ENCODE data around the gene UVRAG. TPM values are rescaled to one million over a fixed set of nuclear protein-coding genes. Genes with fewer than 3 reads are reported as not detected.
A peak's percentile ranks its signal among the peaks of the same experiment; 100 is the strongest.

The UVRAG gene
- total RNA-seq, 1 donor = 28.2 TPM

DNA sequence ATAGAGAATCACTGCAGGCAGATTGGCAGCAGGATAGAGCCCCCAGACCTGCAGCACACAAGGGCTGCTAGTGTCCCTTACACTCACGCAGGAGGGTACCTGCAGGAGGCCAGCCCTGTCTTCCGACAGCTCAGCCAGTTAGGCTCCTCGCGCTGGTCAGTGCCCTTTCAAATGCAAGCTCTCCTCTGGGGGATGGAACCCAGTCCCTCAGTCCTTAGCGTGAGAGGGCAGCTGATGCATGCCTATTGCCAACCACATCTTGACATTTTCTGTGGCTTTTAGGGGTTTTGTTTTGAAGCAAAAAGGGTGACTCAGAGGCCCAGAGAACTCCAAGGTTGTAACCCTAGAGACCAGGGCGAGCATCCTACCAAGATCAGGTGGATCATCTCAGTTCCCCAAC is 351.3 kb downstream of the UVRAG start:
- Histone ChIP-seq H2AFZ (ENCODE audit: low read length) (no peak overlapping the region), H3K27me3 (ENCODE audit: insufficient read depth, low read length) (peaks cover 13% of the 10 kb centered on the region), H3K4me1 (ENCODE audit: insufficient read depth, low read length) (no peaks in the 10 kb centered on the region), H4K20me1 (ENCODE audit: insufficient read depth, low read length) (no peaks in the 10 kb centered on the region), H3K36me3 (ENCODE audit: insufficient read depth, low read length) (no peaks in the 10 kb centered on the region), H3K4me2 (ENCODE audit: insufficient read depth, low read length) (no peak overlapping the region), H3K9me3 (ENCODE audit: low read depth, low read length) (no peaks in the 10 kb centered on the region), H3K4me3 (ENCODE audit: insufficient read depth, low read length) (no peak overlapping the region), H3K79me2 (ENCODE audit: insufficient read depth, low read length) (no peaks in the 10 kb centered on the region), H3K27ac (ENCODE audit: low read depth, low read length) (no peak overlapping the region)
- TF ChIP-seq, protein P1, sequence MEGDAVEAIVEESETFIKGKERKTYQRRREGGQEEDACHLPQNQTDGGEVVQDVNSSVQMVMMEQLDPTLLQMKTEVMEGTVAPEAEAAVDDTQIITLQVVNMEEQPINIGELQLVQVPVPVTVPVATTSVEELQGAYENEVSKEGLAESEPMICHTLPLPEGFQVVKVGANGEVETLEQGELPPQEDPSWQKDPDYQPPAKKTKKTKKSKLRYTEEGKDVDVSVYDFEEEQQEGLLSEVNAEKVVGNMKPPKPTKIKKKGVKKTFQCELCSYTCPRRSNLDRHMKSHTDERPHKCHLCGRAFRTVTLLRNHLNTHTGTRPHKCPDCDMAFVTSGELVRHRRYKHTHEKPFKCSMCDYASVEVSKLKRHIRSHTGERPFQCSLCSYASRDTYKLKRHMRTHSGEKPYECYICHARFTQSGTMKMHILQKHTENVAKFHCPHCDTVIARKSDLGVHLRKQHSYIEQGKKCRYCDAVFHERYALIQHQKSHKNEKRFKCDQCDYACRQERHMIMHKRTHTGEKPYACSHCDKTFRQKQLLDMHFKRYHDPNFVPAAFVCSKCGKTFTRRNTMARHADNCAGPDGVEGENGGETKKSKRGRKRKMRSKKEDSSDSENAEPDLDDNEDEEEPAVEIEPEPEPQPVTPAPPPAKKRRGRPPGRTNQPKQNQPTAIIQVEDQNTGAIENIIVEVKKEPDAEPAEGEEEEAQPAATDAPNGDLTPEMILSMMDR (IDR thresholded peaks at IDR 0.05; ENCODE audit: extremely low read depth, low read depth, low read length) = no peak
- peak; percentile 85 for DNase-seq (ENCODE audit: insufficient read length, low spot score, missing footprints)

GRCh38 chr11:76167590-76167989 is 352.6 kb downstream of the UVRAG start:
- Histone ChIP-seq H3K27me3 (ENCODE audit: insufficient read depth, low read length) (peaks cover 15% of the 10 kb centered on the region), H3K36me3 (ENCODE audit: insufficient read depth, low read length) (no peaks in the 10 kb centered on the region), H3K4me1 (ENCODE audit: insufficient read depth, low read length) (no peaks in the 10 kb centered on the region), H3K79me2 (ENCODE audit: insufficient read depth, low read length) (no peaks in the 10 kb centered on the region), H4K20me1 (ENCODE audit: insufficient read depth, low read length) (no peaks in the 10 kb centered on the region), H3K4me2 (ENCODE audit: insufficient read depth, low read length) (no peak overlapping the region), H3K9me3 (ENCODE audit: low read depth, low read length) (no peaks in the 10 kb centered on the region), H3K27ac (ENCODE audit: low read depth, low read length) (no peak overlapping the region), H3K4me3 (ENCODE audit: insufficient read depth, low read length) (no peak overlapping the region), H2AFZ (ENCODE audit: low read length) (no peak overlapping the region)
- DNase-seq (ENCODE audit: insufficient read length, low spot score, missing footprints) = peak; percentile 81
- TF ChIP-seq, protein P1 (IDR thresholded peaks at IDR 0.05; ENCODE audit: extremely low read depth, low read depth, low read length) = no peak

DNA sequence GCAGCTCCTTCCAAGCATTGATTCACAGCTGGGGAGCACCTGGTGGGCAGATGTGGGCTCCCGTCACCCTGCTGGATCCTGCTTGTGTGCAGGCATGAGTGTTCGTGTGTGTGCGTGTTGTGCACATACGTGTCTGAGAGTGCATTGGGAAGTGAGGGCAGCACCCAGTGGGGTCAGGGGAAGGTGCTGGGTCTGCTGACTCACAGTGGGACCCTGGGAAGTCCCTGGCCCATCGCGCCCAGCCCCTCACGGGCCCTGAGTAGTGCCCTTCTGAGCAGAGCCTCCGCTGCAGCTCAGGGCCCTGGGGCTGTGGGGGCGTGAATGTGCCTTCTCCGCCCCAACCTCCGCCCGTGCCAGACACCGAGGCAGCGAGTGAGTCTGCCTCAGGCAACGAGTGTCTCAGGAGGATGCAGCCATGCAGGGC is 354.5 kb downstream of the UVRAG start:
- Histone ChIP-seq H3K4me1 (ENCODE audit: insufficient read depth, low read length) (no peaks in the 10 kb centered on the region), H3K4me3 (ENCODE audit: insufficient read depth, low read length) (no peak overlapping the region), H3K27ac (ENCODE audit: low read depth, low read length) (no peak overlapping the region), H2AFZ (ENCODE audit: low read length) (no peak overlapping the region), H3K36me3 (ENCODE audit: insufficient read depth, low read length) (no peaks in the 10 kb centered on the region), H3K9me3 (ENCODE audit: low read depth, low read length) (no peaks in the 10 kb centered on the region), H3K79me2 (ENCODE audit: insufficient read depth, low read length) (no peaks in the 10 kb centered on the region), H3K4me2 (ENCODE audit: insufficient read depth, low read length) (no peak overlapping the region), H4K20me1 (ENCODE audit: insufficient read depth, low read length) (no peaks in the 10 kb centered on the region), H3K27me3 (ENCODE audit: insufficient read depth, low read length) (peaks cover 19% of the 10 kb centered on the region)
- TF ChIP-seq, protein P1 (IDR thresholded peaks at IDR 0.05; ENCODE audit: extremely low read depth, low read depth, low read length) = no peak
- DNase-seq (ENCODE audit: insufficient read length, low spot score, missing footprints) = no peak

GRCh38 chr11:76170468-76170867 is 355.5 kb downstream of the UVRAG start:
- no peaks in the 10 kb centered on the region for H3K9me3 ChIP-seq (ENCODE audit: low read depth, low read length)
- DNase-seq (ENCODE audit: insufficient read length, low spot score, missing footprints) = no peak
- no peak overlapping the region for H2AFZ ChIP-seq (ENCODE audit: low read length)
- H3K79me2 ChIP-seq (ENCODE audit: insufficient read depth, low read length) = no peaks in the 10 kb centered on the region
- H4K20me1 ChIP-seq (ENCODE audit: insufficient read depth, low read length) = no peaks in the 10 kb centered on the region
- peaks cover 19% of the 10 kb centered on the region for H3K27me3 ChIP-seq (ENCODE audit: insufficient read depth, low read length)
- H3K4me1 ChIP-seq (ENCODE audit: insufficient read depth, low read length) = no peaks in the 10 kb centered on the region
- no peaks in the 10 kb centered on the region for H3K36me3 ChIP-seq (ENCODE audit: insufficient read depth, low read length)
- no peak overlapping the region for H3K4me3 ChIP-seq (ENCODE audit: insufficient read depth, low read length)
- no peak overlapping the region for H3K27ac ChIP-seq (ENCODE audit: low read depth, low read length)
- no peak overlapping the region for H3K4me2 ChIP-seq (ENCODE audit: insufficient read depth, low read length)
- TF ChIP-seq, protein P1 (IDR thresholded peaks at IDR 0.05; ENCODE audit: extremely low read depth, low read depth, low read length) = no peak

Data from osteoblast (primary cell).